ENCODE measurements around the gene DGKB. TPM values are rescaled to one million over a fixed set of nuclear protein-coding genes. Genes with fewer than 3 reads are reported as not detected.

DGKB gene
- total and polyA plus RNA-seq, 2 of the 8 experiments (the other 6 are each of a cell fraction or from before 2014, with no cell fraction given): 1.9 to 2.6 TPM

DNA sequence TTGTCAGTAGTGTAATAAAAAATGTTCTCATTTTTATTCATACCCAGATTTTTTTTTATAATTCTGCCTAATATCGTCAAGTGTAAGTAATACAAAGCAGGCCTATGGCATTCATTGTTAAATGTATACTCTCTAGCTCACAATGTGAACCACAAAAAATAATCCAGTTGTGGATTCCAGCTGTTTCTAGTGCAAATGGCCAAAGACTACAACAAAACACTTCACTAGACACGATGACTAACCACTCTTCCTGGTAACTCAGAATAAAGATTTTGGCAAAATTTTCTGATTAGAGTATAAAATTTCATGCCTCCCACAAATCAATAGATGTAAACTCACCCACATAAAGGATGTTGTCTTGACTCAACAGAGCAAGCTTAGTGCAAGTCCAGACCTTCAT is 396.6 kb downstream of the DGKB start:
- no peak overlapping the region for H2BK20ac ChIP-seq (ENCODE audit: low read length)
- H3K27me3 ChIP-seq (replicated peaks in 1 of 4; ENCODE audit: control insufficient read depth in 3 of 4, extremely low read depth in 1 of 4, insufficient read depth in 3 of 4, low read length in 3 of 4): peaks cover 0 to under 1% (median 0%) of the 10 kb centered on the region in 4 experiments; a peak in 1 of 7 replicates
- no peaks in the 10 kb centered on the region for H4K20me1 ChIP-seq (replicated peaks in 1 of 2; ENCODE audit: control insufficient read depth in 1 of 2, insufficient read depth in 2 of 2, low read length in 2 of 2)
- DNase-seq (ENCODE audit: low read depth in 1 of 2, low spot score in 2 of 2) (no peak), FAIRE-seq (no peak)
- no peak overlapping the region for H4K91ac ChIP-seq (replicated peaks; ENCODE audit: insufficient read length, low read length)
- H3K9ac ChIP-seq (replicated peaks in 1 of 4; ENCODE audit: extremely low read depth in 1 of 4, low read depth in 3 of 4, low read length in 3 of 4): no peak overlapping the region
- 95% methylated on average over 2 of the region's 2 CpGs; no CpG with 5 or more reads in 1 of the 2 experiments for whole genome bisulfite sequencing, 2 experiments (ENCODE audit: extremely low coverage in 1 of 2, insufficient coverage in 1 of 2, insufficient read length in 1 of 2, insufficient replicate concordance in 2 of 2, low coverage in 1 of 2, low lambda C conversion rate in 2 of 2, missing lambda C conversion rate in 1 of 2)
- H3K23me2 ChIP-seq (ENCODE audit: low read depth, low read length): no peaks in the 10 kb centered on the region
- H3K18ac ChIP-seq (ENCODE audit: extremely low read depth, low read length): no peak overlapping the region
- H3K9me3 ChIP-seq (ENCODE audit: insufficient read depth in 2 of 2, low read depth in 1 of 2, low read length in 1 of 2): no peaks in the 10 kb centered on the region
- no peak overlapping the region for H2BK15ac ChIP-seq (ENCODE audit: low read length)
- no peak overlapping the region for H3K4ac ChIP-seq (replicated peaks; ENCODE audit: insufficient read length, low read depth, low read length)
- H3K4me2 ChIP-seq (ENCODE audit: insufficient read depth in 1 of 2, low read depth in 2 of 2, low read length in 2 of 2): no peak overlapping the region
- no peak overlapping the region for H2AK5ac ChIP-seq (ENCODE audit: low read depth, low read length)
- no peak overlapping the region for H4K5ac ChIP-seq (ENCODE audit: insufficient read length, low read depth, low read length)
- no peak overlapping the region for H3K14ac ChIP-seq (ENCODE audit: insufficient read length)
- POLR2A ChIA-PET (ENCODE audit: partially characterized antibody): no interaction called here
- no peak overlapping the region for H3K4me3 ChIP-seq (ENCODE audit: extremely low read depth in 1 of 4, insufficient read depth in 2 of 4, low read depth in 3 of 4, low read length in 4 of 4)
- CTCF ChIA-PET (ENCODE audit: partially characterized antibody): no interaction called here
- H3K36me3 ChIP-seq (ENCODE audit: control insufficient read depth in 2 of 4, insufficient read depth in 4 of 4, low read length in 3 of 4): no peaks in the 10 kb centered on the region
- no peaks in the 10 kb centered on the region for H3K79me2 ChIP-seq (ENCODE audit: control insufficient read depth in 1 of 2, insufficient read depth in 2 of 2, low read length in 2 of 2)
- no peak overlapping the region for H4K8ac ChIP-seq (ENCODE audit: extremely low read depth, insufficient read depth, low read length)
- H3K27ac ChIP-seq (ENCODE audit: low read depth, low read length): no peak overlapping the region
- peaks cover 0 to 8% (median 2%) of the 10 kb centered on the region in 4 experiments; a peak in 3 of 7 replicates for H3K4me1 ChIP-seq (replicated peaks in 1 of 4; ENCODE audit: control insufficient read depth in 3 of 4, insufficient read depth in 4 of 4, low read length in 3 of 4)
- H2BK12ac ChIP-seq (ENCODE audit: low read depth, low read length): no peak overlapping the region
- no peak overlapping the region for H2BK5ac ChIP-seq (ENCODE audit: low read depth, low read length)
- no peak overlapping the region for H3K56ac ChIP-seq (replicated peaks; ENCODE audit: insufficient read length, low read depth, low read length)
- TF ChIP-seq ASH2L (IDR thresholded peaks at IDR 0.05; ENCODE audit: low read length): no peak
- no peak overlapping the region for H2AFZ ChIP-seq (ENCODE audit: low read length)
- H2BK120ac ChIP-seq (replicated peaks; ENCODE audit: low read depth, low read length): no peak overlapping the region
- H3K23ac ChIP-seq (ENCODE audit: insufficient read length): no peak overlapping the region
- no peaks in the 10 kb centered on the region for H3K79me1 ChIP-seq (ENCODE audit: low read depth, low read length)

Data from H1 (cell line).